HEK293 (cell line): ENCODE measurements around the gene RSPH9.
A peak's percentile ranks its signal among the peaks of the same experiment; 100 is the strongest.

ENCODE experiments used
- CTCF ChIA-PET: fragments of 350-600 bp; formaldehyde crosslinking; extraction: SDS; loops from one replicate; lab custom pipeline; 2021; ENCODE audit warnings: antibody characterized with exemption; lab: Yijun Ruan, JAX
- POLR2A ChIA-PET: fragments of 300-600 bp; formaldehyde crosslinking; extraction: SDS; loops from one replicate; lab custom pipeline; 2020; ENCODE audit warnings: antibody characterized with exemption, inconsistent platforms; lab: Yijun Ruan, JAX
- H3K27ac ChIP-seq: fragments of 200-500 bp; sonication (Bioruptor generic); 2 replicates; pipeline ENCODE4 v1.5.1; 2014; ENCODE audit warnings: low read depth, low read length, control low read depth, inconsistent platforms; ENCODE audit errors: extremely low read depth
- H3K36me3 ChIP-seq, 2 experiments: fragments of 200-500 bp in 1 of 2; sonication (Bioruptor generic) in 1 of 2; 1 replicate in 1 of 2; 2 replicates in 1 of 2; pipeline ENCODE4 v1.5.1; 2014 to 2017; ENCODE audit warnings: inconsistent platforms in 2 of 2, low read length in 2 of 2; ENCODE audit not compliant: control insufficient read depth in 2 of 2, insufficient read depth in 1 of 2
- H3K4me1 ChIP-seq: fragments of 200-500 bp; sonication (Bioruptor generic); 2 replicates; pipeline ENCODE4 v1.5.1; 2014; ENCODE audit warnings: mild to moderate bottlenecking, low read length, inconsistent platforms; ENCODE audit not compliant: control insufficient read depth, insufficient read depth
- H3K4me3 ChIP-seq: 2 replicates; pipeline ENCODE4 v1.5.1; 2011; ENCODE audit warnings: low read depth, mild to moderate bottlenecking, control low read depth, low read length, moderate library complexity
- H3K9me3 ChIP-seq: fragments of 200-500 bp; sonication (Bioruptor generic); 2 replicates; pipeline ENCODE4 v1.5.1; 2014; ENCODE audit warnings: low read depth, low read length, inconsistent platforms; ENCODE audit not compliant: control insufficient read depth, insufficient read depth
- EGR2 ChIP-seq: fragments of 450-650 bp; formaldehyde crosslinking; IDR thresholded peaks from 2 replicates; pipeline ENCODE4 v1.5.1; 2016; ENCODE audit warnings: low read depth, missing biosample characterization, missing genetic modification characterization
- GLIS1 ChIP-seq: fragments of 450-650 bp; formaldehyde crosslinking; IDR thresholded peaks from 2 replicates; pipeline ENCODE4 v1.5.1; 2016; ENCODE audit warnings: missing biosample characterization, missing genetic modification characterization
- GLIS2 ChIP-seq: fragments of 450-650 bp; formaldehyde crosslinking; IDR thresholded peaks from 2 replicates; pipeline ENCODE4 v1.5.1; 2016; ENCODE audit warnings: missing biosample characterization, missing genetic modification characterization
- KLF10 ChIP-seq: fragments of 450-650 bp; IDR thresholded peaks from 2 replicates; pipeline ENCODE4 v1.5.1; 2018; ENCODE audit warnings: missing biosample characterization, mild to moderate bottlenecking, missing genetic modification characterization
- MEIS1 ChIP-seq: sonication (generic); formaldehyde crosslinking; IDR thresholded peaks from 2 replicates; pipeline ENCODE4 v1.8.1; 2022; ENCODE audit warnings: missing genetic modification reagents, mild to moderate bottlenecking, borderline replicate concordance
- SP2 ChIP-seq: fragments of 450-650 bp; formaldehyde crosslinking; IDR thresholded peaks from 2 replicates; pipeline ENCODE4 v1.5.1; 2016; ENCODE audit warnings: missing biosample characterization, missing genetic modification characterization
- WT1 ChIP-seq: fragments of 450-650 bp; formaldehyde crosslinking; IDR thresholded peaks from 2 replicates; pipeline ENCODE4 v1.5.1; 2016; ENCODE audit warnings: missing biosample characterization, missing genetic modification characterization
- ZBTB17 ChIP-seq: fragments of 450-650 bp; formaldehyde crosslinking; IDR thresholded peaks from 2 replicates; pipeline ENCODE4 v1.5.1; 2016; ENCODE audit warnings: missing biosample characterization, missing genetic modification characterization
- ZBTB21 ChIP-seq: fragments of 450-650 bp; formaldehyde crosslinking; IDR thresholded peaks from 2 replicates; pipeline ENCODE4 v1.5.1; 2017; ENCODE audit warnings: missing biosample characterization, missing genetic modification characterization
- ZBTB48 ChIP-seq: fragments of 450-650 bp; formaldehyde crosslinking; IDR thresholded peaks from 2 replicates; pipeline ENCODE4 v1.5.1; 2016; ENCODE audit warnings: missing biosample characterization, missing genetic modification characterization
- ZNF121 ChIP-seq: fragments of 450-650 bp; formaldehyde crosslinking; IDR thresholded peaks from 2 replicates; pipeline ENCODE4 v1.5.1; 2016; ENCODE audit warnings: missing biosample characterization, missing genetic modification characterization
- ZNF133 ChIP-seq: fragments of 450-650 bp; formaldehyde crosslinking; IDR thresholded peaks from 2 replicates; pipeline ENCODE4 v1.5.1; 2016; ENCODE audit warnings: missing biosample characterization, missing genetic modification characterization
- ZNF2 ChIP-seq: fragments of 450-650 bp; formaldehyde crosslinking; IDR thresholded peaks from 2 replicates; pipeline ENCODE4 v1.5.1; 2016; ENCODE audit warnings: missing biosample characterization, missing genetic modification characterization
- ZNF24 ChIP-seq: fragments of 450-650 bp; formaldehyde crosslinking; IDR thresholded peaks from 2 replicates; pipeline ENCODE4 v1.5.1; 2016; ENCODE audit warnings: missing biosample characterization, missing genetic modification characterization
- ZNF660 ChIP-seq: fragments of 450-650 bp; IDR thresholded peaks from 2 replicates; pipeline ENCODE4 v1.5.1; 2018; ENCODE audit warnings: missing biosample characterization, mild to moderate bottlenecking, missing genetic modification characterization
- TF ChIP-seq, protein P1 (sequence below): fragments of 450-650 bp; formaldehyde crosslinking; IDR thresholded peaks from 2 replicates; pipeline ENCODE4 v1.5.1; 2016; ENCODE audit warnings: missing biosample characterization, missing genetic modification characterization
- TF ChIP-seq, protein P2 (sequence below): fragments of 450-650 bp; formaldehyde crosslinking; IDR thresholded peaks from 2 replicates; pipeline ENCODE4 v1.5.1; 2017; ENCODE audit warnings: missing biosample characterization, missing genetic modification characterization
- TF ChIP-seq, protein P3 (sequence below): fragments of 450-650 bp; formaldehyde crosslinking; IDR thresholded peaks from 2 replicates; pipeline ENCODE4 v1.5.1; 2016; ENCODE audit warnings: missing biosample characterization, missing genetic modification characterization
- TF ChIP-seq, protein P4 (sequence below): fragments of 450-650 bp; formaldehyde crosslinking; IDR thresholded peaks from 2 replicates; pipeline ENCODE4 v1.5.1; 2016; ENCODE audit warnings: missing biosample characterization, missing genetic modification characterization, low read depth
- TF ChIP-seq, protein P5 (sequence below): fragments of 450-650 bp; formaldehyde crosslinking; IDR thresholded peaks from 2 replicates; pipeline ENCODE4 v1.5.1; 2016; ENCODE audit warnings: missing biosample characterization, missing genetic modification characterization
- TF ChIP-seq, protein P6 (sequence below): fragments of 450-650 bp; formaldehyde crosslinking; IDR thresholded peaks from 2 replicates; pipeline ENCODE4 v1.5.1; 2016; ENCODE audit warnings: missing biosample characterization, missing genetic modification characterization
- TF ChIP-seq, protein P7 (sequence below): fragments of 450-650 bp; formaldehyde crosslinking; IDR thresholded peaks from 2 replicates; pipeline ENCODE4 v1.5.1; 2016; ENCODE audit warnings: missing biosample characterization, missing genetic modification characterization
- TF ChIP-seq, protein P8 (sequence below): fragments of 450-650 bp; IDR thresholded peaks from 2 replicates; pipeline ENCODE4 v1.5.1; 2018; ENCODE audit warnings: missing biosample characterization, mild to moderate bottlenecking, missing genetic modification characterization

The RSPH9 gene

DNA sequence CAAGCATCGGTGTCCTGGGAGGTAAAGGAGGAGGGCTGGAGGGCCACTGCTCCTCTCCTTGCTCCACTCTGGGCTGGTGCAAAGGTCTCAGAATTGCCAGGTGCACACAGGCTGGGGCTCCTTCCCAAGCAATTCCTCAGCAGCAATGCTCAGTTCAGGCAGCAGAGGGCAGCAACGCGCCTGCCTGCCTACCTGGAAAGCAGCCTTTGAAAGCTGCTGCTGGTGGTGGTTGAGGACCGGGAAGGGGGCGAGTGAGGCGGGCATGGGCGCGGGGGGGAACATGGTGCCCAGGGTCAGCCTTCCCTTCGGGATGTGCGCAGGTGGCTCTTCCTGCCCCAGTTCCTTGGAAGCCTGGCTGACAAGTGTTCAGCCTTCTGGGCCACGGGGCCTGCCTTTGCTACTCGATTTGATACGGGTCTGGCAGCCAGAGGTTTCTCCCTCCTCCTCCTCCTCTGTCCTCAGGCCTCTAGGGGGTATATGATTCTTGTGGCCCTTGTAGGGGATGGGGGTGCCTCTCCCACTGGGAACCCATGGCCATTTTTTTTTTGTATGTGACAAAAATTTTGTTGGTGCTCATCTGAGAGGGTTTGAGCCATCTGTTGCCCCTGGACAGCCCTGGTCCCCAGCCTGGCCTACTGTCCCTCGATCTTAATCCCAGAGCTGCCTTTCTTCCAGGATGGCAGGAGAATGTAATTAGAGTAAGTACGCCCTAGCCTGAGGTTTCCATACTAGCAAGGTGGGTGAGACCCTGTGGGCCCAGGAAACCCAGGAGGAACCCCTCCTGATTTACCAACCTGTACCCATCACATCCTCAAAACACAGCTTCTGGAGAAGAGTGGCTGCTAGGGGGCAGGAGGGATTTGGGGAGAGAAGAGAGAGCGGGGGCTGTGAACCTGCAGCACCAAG, 22.7 kb downstream of the RSPH9 start:
- Histone ChIP-seq H3K27ac (peak overlapping the region; percentile 19), H3K4me3 (peak overlapping the region; percentile 10; the same call in 1 of the 2 replicates), H3K9me3 (no peaks in the 10 kb centered on the region), H3K4me1 (peaks cover 3% of the 10 kb centered on the region; the same call in 1 of the 2 replicates), H3K36me3 (peaks cover 0 to 21% of the 10 kb centered on the region in 2 experiments; a peak in 1 of 3 replicates)
- ChIA-PET CTCF (interaction anchor here (0.6 to 7.2 kb wide), 63 partner anchors 9 to 686 kb away, joined by 3 to 101 read pairs (median 5); partner anchors contain the start of genes GTPBP2, MRPS18A, RSPH9 and VEGFA), POLR2A (interaction anchor here (0.6 to 4.6 kb wide), 15 partner anchors 8 to 411 kb away, joined by 3 to 36 read pairs (median 4); partner anchors contain the start of genes GTPBP2, MAD2L1BP, MRPS18A and VEGFA)
- TF ChIP-seq GLIS2 (tag by site-specific recombination) (peak; percentile 93), ZNF24 (tag by site-specific recombination) (peak; percentile 56; the same call in 1 of the 2 replicates), ZBTB48 (tag by site-specific recombination) (peak; percentile 44), KLF10 (tag by site-specific recombination) (no peak), ZBTB21 (tag by site-specific recombination) (no peak), ZNF133 (tag by site-specific recombination) (no peak), SP2 (0 out of 2 replicates have a peak, but pooled peaks have one; percentile 12), WT1 (tag by site-specific recombination) (no peak; the same call in 1 of the 2 replicates), ZNF2 (tag by site-specific recombination) (peak; percentile 74), ZNF121 (tag by site-specific recombination) (no peak), EGR2 (tag by site-specific recombination) (0 out of 2 replicates have a peak, but pooled peaks have one; percentile 21), ZNF660 (no peak; the same call in 1 of the 2 replicates), GLIS1 (peak; percentile 42; the same call in 1 of the 2 replicates), ZBTB17 (tag by site-specific recombination) (peak; percentile 62), MEIS1 (CRISPR knock-in tag) (no peak)
- TF ChIP-seq, protein P1, sequence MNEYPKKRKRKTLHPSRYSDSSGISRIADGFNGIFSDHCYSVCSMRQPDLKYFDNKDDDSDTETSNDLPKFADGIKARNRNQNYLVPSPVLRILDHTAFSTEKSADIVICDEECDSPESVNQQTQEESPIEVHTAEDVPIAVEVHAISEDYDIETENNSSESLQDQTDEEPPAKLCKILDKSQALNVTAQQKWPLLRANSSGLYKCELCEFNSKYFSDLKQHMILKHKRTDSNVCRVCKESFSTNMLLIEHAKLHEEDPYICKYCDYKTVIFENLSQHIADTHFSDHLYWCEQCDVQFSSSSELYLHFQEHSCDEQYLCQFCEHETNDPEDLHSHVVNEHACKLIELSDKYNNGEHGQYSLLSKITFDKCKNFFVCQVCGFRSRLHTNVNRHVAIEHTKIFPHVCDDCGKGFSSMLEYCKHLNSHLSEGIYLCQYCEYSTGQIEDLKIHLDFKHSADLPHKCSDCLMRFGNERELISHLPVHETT, result no peak
- TF ChIP-seq, protein P2, sequence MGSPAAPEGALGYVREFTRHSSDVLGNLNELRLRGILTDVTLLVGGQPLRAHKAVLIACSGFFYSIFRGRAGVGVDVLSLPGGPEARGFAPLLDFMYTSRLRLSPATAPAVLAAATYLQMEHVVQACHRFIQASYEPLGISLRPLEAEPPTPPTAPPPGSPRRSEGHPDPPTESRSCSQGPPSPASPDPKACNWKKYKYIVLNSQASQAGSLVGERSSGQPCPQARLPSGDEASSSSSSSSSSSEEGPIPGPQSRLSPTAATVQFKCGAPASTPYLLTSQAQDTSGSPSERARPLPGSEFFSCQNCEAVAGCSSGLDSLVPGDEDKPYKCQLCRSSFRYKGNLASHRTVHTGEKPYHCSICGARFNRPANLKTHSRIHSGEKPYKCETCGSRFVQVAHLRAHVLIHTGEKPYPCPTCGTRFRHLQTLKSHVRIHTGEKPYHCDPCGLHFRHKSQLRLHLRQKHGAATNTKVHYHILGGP (tag by site-specific recombination), result peak; percentile 93
- TF ChIP-seq, protein P3, sequence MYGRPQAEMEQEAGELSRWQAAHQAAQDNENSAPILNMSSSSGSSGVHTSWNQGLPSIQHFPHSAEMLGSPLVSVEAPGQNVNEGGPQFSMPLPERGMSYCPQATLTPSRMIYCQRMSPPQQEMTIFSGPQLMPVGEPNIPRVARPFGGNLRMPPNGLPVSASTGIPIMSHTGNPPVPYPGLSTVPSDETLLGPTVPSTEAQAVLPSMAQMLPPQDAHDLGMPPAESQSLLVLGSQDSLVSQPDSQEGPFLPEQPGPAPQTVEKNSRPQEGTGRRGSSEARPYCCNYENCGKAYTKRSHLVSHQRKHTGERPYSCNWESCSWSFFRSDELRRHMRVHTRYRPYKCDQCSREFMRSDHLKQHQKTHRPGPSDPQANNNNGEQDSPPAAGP (tag by site-specific recombination), result 0 out of 2 replicates have a peak, but pooled peaks have one; percentile 59
- TF ChIP-seq, protein P4, sequence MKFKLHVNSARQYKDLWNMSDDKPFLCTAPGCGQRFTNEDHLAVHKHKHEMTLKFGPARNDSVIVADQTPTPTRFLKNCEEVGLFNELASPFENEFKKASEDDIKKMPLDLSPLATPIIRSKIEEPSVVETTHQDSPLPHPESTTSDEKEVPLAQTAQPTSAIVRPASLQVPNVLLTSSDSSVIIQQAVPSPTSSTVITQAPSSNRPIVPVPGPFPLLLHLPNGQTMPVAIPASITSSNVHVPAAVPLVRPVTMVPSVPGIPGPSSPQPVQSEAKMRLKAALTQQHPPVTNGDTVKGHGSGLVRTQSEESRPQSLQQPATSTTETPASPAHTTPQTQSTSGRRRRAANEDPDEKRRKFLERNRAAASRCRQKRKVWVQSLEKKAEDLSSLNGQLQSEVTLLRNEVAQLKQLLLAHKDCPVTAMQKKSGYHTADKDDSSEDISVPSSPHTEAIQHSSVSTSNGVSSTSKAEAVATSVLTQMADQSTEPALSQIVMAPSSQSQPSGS (tag by site-specific recombination), result no peak
- TF ChIP-seq, protein P5, sequence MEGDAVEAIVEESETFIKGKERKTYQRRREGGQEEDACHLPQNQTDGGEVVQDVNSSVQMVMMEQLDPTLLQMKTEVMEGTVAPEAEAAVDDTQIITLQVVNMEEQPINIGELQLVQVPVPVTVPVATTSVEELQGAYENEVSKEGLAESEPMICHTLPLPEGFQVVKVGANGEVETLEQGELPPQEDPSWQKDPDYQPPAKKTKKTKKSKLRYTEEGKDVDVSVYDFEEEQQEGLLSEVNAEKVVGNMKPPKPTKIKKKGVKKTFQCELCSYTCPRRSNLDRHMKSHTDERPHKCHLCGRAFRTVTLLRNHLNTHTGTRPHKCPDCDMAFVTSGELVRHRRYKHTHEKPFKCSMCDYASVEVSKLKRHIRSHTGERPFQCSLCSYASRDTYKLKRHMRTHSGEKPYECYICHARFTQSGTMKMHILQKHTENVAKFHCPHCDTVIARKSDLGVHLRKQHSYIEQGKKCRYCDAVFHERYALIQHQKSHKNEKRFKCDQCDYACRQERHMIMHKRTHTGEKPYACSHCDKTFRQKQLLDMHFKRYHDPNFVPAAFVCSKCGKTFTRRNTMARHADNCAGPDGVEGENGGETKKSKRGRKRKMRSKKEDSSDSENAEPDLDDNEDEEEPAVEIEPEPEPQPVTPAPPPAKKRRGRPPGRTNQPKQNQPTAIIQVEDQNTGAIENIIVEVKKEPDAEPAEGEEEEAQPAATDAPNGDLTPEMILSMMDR (tag by site-specific recombination), result peak; percentile 97
- TF ChIP-seq, protein P6, sequence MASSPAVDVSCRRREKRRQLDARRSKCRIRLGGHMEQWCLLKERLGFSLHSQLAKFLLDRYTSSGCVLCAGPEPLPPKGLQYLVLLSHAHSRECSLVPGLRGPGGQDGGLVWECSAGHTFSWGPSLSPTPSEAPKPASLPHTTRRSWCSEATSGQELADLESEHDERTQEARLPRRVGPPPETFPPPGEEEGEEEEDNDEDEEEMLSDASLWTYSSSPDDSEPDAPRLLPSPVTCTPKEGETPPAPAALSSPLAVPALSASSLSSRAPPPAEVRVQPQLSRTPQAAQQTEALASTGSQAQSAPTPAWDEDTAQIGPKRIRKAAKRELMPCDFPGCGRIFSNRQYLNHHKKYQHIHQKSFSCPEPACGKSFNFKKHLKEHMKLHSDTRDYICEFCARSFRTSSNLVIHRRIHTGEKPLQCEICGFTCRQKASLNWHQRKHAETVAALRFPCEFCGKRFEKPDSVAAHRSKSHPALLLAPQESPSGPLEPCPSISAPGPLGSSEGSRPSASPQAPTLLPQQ (tag by site-specific recombination), result peak; percentile 23
- TF ChIP-seq, protein P7, sequence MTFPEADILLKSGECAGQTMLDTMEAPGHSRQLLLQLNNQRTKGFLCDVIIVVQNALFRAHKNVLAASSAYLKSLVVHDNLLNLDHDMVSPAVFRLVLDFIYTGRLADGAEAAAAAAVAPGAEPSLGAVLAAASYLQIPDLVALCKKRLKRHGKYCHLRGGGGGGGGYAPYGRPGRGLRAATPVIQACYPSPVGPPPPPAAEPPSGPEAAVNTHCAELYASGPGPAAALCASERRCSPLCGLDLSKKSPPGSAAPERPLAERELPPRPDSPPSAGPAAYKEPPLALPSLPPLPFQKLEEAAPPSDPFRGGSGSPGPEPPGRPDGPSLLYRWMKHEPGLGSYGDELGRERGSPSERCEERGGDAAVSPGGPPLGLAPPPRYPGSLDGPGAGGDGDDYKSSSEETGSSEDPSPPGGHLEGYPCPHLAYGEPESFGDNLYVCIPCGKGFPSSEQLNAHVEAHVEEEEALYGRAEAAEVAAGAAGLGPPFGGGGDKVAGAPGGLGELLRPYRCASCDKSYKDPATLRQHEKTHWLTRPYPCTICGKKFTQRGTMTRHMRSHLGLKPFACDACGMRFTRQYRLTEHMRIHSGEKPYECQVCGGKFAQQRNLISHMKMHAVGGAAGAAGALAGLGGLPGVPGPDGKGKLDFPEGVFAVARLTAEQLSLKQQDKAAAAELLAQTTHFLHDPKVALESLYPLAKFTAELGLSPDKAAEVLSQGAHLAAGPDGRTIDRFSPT, result peak; percentile 81
- TF ChIP-seq, protein P8, sequence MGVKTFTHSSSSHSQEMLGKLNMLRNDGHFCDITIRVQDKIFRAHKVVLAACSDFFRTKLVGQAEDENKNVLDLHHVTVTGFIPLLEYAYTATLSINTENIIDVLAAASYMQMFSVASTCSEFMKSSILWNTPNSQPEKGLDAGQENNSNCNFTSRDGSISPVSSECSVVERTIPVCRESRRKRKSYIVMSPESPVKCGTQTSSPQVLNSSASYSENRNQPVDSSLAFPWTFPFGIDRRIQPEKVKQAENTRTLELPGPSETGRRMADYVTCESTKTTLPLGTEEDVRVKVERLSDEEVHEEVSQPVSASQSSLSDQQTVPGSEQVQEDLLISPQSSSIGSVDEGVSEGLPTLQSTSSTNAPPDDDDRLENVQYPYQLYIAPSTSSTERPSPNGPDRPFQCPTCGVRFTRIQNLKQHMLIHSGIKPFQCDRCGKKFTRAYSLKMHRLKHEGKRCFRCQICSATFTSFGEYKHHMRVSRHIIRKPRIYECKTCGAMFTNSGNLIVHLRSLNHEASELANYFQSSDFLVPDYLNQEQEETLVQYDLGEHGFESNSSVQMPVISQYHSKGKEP (tag by site-specific recombination), result no peak
